Sigmoid colon (tissue), 4 donors: ENCODE measurements around the gene MTUS2.

ENCODE experiments used
- EP300 ChIP-seq, 4 donors: sonication (generic); formaldehyde crosslinking; IDR thresholded peaks; one replicate each; pipeline ENCODE4 v1.6.1; 2017; ENCODE audit warnings: antibody characterized with exemption in 4 of 4
- POLR2AphosphoS5 ChIP-seq, 4 donors: sonication (generic); formaldehyde crosslinking; IDR thresholded peaks; one replicate each; pipeline ENCODE4 v1.6.1; 2017; ENCODE audit warnings: antibody characterized with exemption in 4 of 4
- TF ChIP-seq, protein P1 (sequence below), 4 experiments: fragments of 450-650 bp in 3 of 4; fragments of 200-600 bp in 1 of 4; IDR thresholded peaks; one replicate each; pipeline ENCODE4 v1.5.1; 2016 to 2019; ENCODE audit warnings: antibody characterized with exemption in 4 of 4, mild to moderate bottlenecking in 3 of 4, moderate library complexity in 2 of 4

GRCh38 chr13:29104461-29104860, 284.3 kb downstream of the MTUS2 start:
- no peak for TF ChIP-seq EP300 (IDR thresholded peaks at IDR 0.05)
- TF ChIP-seq, protein P1, sequence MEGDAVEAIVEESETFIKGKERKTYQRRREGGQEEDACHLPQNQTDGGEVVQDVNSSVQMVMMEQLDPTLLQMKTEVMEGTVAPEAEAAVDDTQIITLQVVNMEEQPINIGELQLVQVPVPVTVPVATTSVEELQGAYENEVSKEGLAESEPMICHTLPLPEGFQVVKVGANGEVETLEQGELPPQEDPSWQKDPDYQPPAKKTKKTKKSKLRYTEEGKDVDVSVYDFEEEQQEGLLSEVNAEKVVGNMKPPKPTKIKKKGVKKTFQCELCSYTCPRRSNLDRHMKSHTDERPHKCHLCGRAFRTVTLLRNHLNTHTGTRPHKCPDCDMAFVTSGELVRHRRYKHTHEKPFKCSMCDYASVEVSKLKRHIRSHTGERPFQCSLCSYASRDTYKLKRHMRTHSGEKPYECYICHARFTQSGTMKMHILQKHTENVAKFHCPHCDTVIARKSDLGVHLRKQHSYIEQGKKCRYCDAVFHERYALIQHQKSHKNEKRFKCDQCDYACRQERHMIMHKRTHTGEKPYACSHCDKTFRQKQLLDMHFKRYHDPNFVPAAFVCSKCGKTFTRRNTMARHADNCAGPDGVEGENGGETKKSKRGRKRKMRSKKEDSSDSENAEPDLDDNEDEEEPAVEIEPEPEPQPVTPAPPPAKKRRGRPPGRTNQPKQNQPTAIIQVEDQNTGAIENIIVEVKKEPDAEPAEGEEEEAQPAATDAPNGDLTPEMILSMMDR (IDR thresholded peaks at IDR 0.05): no peak
- no peak for TF ChIP-seq POLR2AphosphoS5 (IDR thresholded peaks at IDR 0.05)
